ENCODE measurements around the gene TBCD. TPM values are rescaled to one million over a fixed set of nuclear protein-coding genes. Genes with fewer than 3 reads are reported as not detected.

Gene TBCD
- polyA plus RNA-seq, 1 donor from 2014 or later: 67.2 TPM

GRCh38 chr17:82703036-82703745 lies 48.7 kb upstream of the TBCD start:
- H3K27ac ChIP-seq (ENCODE audit: low read length): no peak overlapping the region
- H3F3A ChIP-seq (ENCODE audit: insufficient read depth, low read length, poor library complexity, severe bottlenecking): no peaks in the 10 kb centered on the region
- H4K20me1 ChIP-seq (ENCODE audit: insufficient read depth): no peaks in the 10 kb centered on the region
- H3K9me2 ChIP-seq (ENCODE audit: insufficient read depth, low read length): no peaks in the 10 kb centered on the region
- no peaks in the 10 kb centered on the region for H3K27me3 ChIP-seq (ENCODE audit: insufficient read depth, low read depth, low read length)
- H3K4me3 ChIP-seq (ENCODE audit: low read length): no peak overlapping the region
- H3K79me2 ChIP-seq (replicated peaks; ENCODE audit: insufficient read depth, low read length): no peaks in the 10 kb centered on the region
- no peak overlapping the region for H3K4me2 ChIP-seq (ENCODE audit: low read length)
- TF ChIP-seq MXI1 (conservative IDR thresholded peaks at IDR 0.05; ENCODE audit: poor library complexity, severe bottlenecking) (no peak), TAF1 (IDR thresholded peaks at IDR 0.05; ENCODE audit: low read depth) (no peak), RAD21 (conservative IDR thresholded peaks at IDR 0.05) (no peak), CTCF (IDR thresholded peaks at IDR 0.05; ENCODE audit: poor library complexity, severe bottlenecking) (no peak), SMC3 (conservative IDR thresholded peaks at IDR 0.05; ENCODE audit: poor library complexity) (no peak), EZH2 (IDR thresholded peaks at IDR 0.05; ENCODE audit: borderline replicate concordance, insufficient read depth, low read length, poor library complexity, severe bottlenecking) (no peak), POLR2AphosphoS5 (IDR thresholded peaks at IDR 0.05) (no peak), REST (IDR thresholded peaks at IDR 0.05; ENCODE audit: borderline replicate concordance) (no peak), EP300 (conservative IDR thresholded peaks at IDR 0.05; ENCODE audit: poor library complexity, severe bottlenecking) (no peak)
- no peaks in the 10 kb centered on the region for H3K9me3 ChIP-seq (ENCODE audit: low read length)
- H3K9ac ChIP-seq (ENCODE audit: low read length): no peak overlapping the region
- H2AFZ ChIP-seq (ENCODE audit: low read depth, low read length): no peak overlapping the region
- no peaks in the 10 kb centered on the region for H3K36me3 ChIP-seq (ENCODE audit: insufficient read depth, low read length)

- H3K27me3 ChIP-seq (ENCODE audit: insufficient read depth, low read depth, low read length): no peaks in the 10 kb centered on the region
- TF ChIP-seq CTCF (IDR thresholded peaks at IDR 0.05; ENCODE audit: poor library complexity, severe bottlenecking) (no peak), RAD21 (conservative IDR thresholded peaks at IDR 0.05) (no peak), MXI1 (conservative IDR thresholded peaks at IDR 0.05; ENCODE audit: poor library complexity, severe bottlenecking) (no peak), EP300 (conservative IDR thresholded peaks at IDR 0.05; ENCODE audit: poor library complexity, severe bottlenecking) (no peak), TAF1 (IDR thresholded peaks at IDR 0.05; ENCODE audit: low read depth) (no peak), EZH2 (IDR thresholded peaks at IDR 0.05; ENCODE audit: borderline replicate concordance, insufficient read depth, low read length, poor library complexity, severe bottlenecking) (no peak)
- H3K36me3 ChIP-seq (ENCODE audit: insufficient read depth, low read length): no peaks in the 10 kb centered on the region
- H4K20me1 ChIP-seq (ENCODE audit: insufficient read depth): no peaks in the 10 kb centered on the region
- no peaks in the 10 kb centered on the region for H3K9me3 ChIP-seq (ENCODE audit: low read length)
- no peak overlapping the region for H3K9ac ChIP-seq (ENCODE audit: low read length)
- no peaks in the 10 kb centered on the region for H3K79me2 ChIP-seq (replicated peaks; ENCODE audit: insufficient read depth, low read length)
- H3K27ac ChIP-seq (ENCODE audit: low read length): no peak overlapping the region
- H3K4me3 ChIP-seq (ENCODE audit: low read length): no peak overlapping the region
- H2AFZ ChIP-seq (ENCODE audit: low read depth, low read length): no peak overlapping the region
- H3K9me2 ChIP-seq (ENCODE audit: insufficient read depth, low read length): no peaks in the 10 kb centered on the region
- H3F3A ChIP-seq (ENCODE audit: insufficient read depth, low read length, poor library complexity, severe bottlenecking): no peaks in the 10 kb centered on the region
- no peak overlapping the region for H3K4me2 ChIP-seq (ENCODE audit: low read length)
These were observed 47.7 kb upstream of the TBCD start for GRCh38 chr17:82703935-82704865.

All from neural cell (in vitro differentiated cells).